ENCODE measurements around the gene BOD1.
A peak's percentile ranks its signal among the peaks of the same experiment; 100 is the strongest.

GRCh38 chr5:173618927-173619519, 2.6 kb upstream of the BOD1 start:
- TF ChIP-seq POLR2A (IDR thresholded peaks at IDR 0.05) = no peak
- peak; percentile 59 to 78 (median 74) for TF ChIP-seq CTCF (IDR thresholded peaks at IDR 0.05)

All from testis (tissue), 2 donors.